IMR-90 (cell line): ENCODE results near the gene HDAC2. TPM values are rescaled to one million over a fixed set of nuclear protein-coding genes. Genes with fewer than 3 reads are reported as not detected.

ENCODE experiments used
- ATAC-seq: fragments of 200-7000 bp; cut with Tn5 transposase; 2 replicates; pipeline ENCODE4 v1.9.1; 2020; ENCODE audit warnings: low read depth, mild to moderate bottlenecking, moderate library complexity
- BruUV-seq: library from RNA; stranded (reverse); fragments of 400-500 nt; replicated peaks from 2 replicates; lab custom pipeline; 2021; lab: Mats Ljungman, UMichigan
- CTCF ChIA-PET: fragments of 300-600 bp; formaldehyde crosslinking; extraction: SDS; loops from one replicate; lab custom pipeline; 2021; ENCODE audit warnings: antibody characterized with exemption; lab: Yijun Ruan, JAX
- POLR2A ChIA-PET: fragments of 300-600 bp; sonication (Branson Sonifier 250); formaldehyde crosslinking; loops from one replicate; lab custom pipeline; 2022; ENCODE audit warnings: antibody characterized with exemption; ENCODE audit not compliant: unreplicated experiment; lab: Charles Lee
- DNase-seq: peaks from one replicate; pipeline ENCODE4 v3.0.0; 2013
- H2AFZ ChIP-seq: replicated peaks from 2 replicates; pipeline ENCODE3; 2013; ENCODE audit warnings: low read length, mild to moderate bottlenecking; ENCODE audit not compliant: poor library complexity
- H2AK5ac ChIP-seq: 2 replicates; pipeline ENCODE4 v1.6.1; 2013; ENCODE audit warnings: low read depth, low read length, inconsistent platforms
- H2AK9ac ChIP-seq: replicated peaks from 2 replicates; pipeline ENCODE3; 2013; ENCODE audit warnings: mild to moderate bottlenecking, low read depth, low read length, moderate library complexity; ENCODE audit not compliant: poor library complexity
- H2BK120ac ChIP-seq: 2 replicates; pipeline ENCODE4 v1.6.1; 2013; ENCODE audit warnings: low read depth, low read length, inconsistent platforms
- H2BK15ac ChIP-seq: 3 replicates; pipeline ENCODE4 v1.6.1; 2013; ENCODE audit warnings: low read depth, low read length, inconsistent platforms
- H2BK20ac ChIP-seq: 2 replicates; pipeline ENCODE4 v1.6.1; 2013; ENCODE audit warnings: low read depth, mild to moderate bottlenecking, inconsistent platforms, low read length, moderate library complexity
- H2BK5ac ChIP-seq: 2 replicates; pipeline ENCODE4 v1.6.1; 2013; ENCODE audit warnings: mild to moderate bottlenecking, low read depth, low read length, inconsistent platforms; ENCODE audit not compliant: poor library complexity, severe bottlenecking
- H3K14ac ChIP-seq: replicated peaks from 2 replicates; pipeline ENCODE4 v1.6.1; 2013; ENCODE audit warnings: low read depth, low read length, inconsistent platforms
- H3K18ac ChIP-seq: 2 replicates; pipeline ENCODE4 v1.6.1; 2013; ENCODE audit warnings: low read depth, low read length, control low read depth
- H3K23ac ChIP-seq: 2 replicates; pipeline ENCODE4 v1.6.1; 2013; ENCODE audit warnings: low read depth, low read length, inconsistent platforms
- H3K27ac ChIP-seq: 2 replicates; pipeline ENCODE4 v1.5.1; 2013; ENCODE audit warnings: mild to moderate bottlenecking, control low read depth, low read length; ENCODE audit not compliant: insufficient read depth
- H3K27me3 ChIP-seq: 2 replicates; pipeline ENCODE4 v1.6.1; 2013; ENCODE audit warnings: low read length; ENCODE audit not compliant: control insufficient read depth, insufficient read depth
- H3K36me3 ChIP-seq: 2 replicates; pipeline ENCODE4 v1.6.1; 2013; ENCODE audit warnings: low read length, mixed read lengths; ENCODE audit not compliant: control insufficient read depth, insufficient read depth
- H3K4ac ChIP-seq: 2 replicates; pipeline ENCODE4 v1.6.1; 2013; ENCODE audit warnings: low read depth, low read length, inconsistent platforms
- H3K4me1 ChIP-seq: 2 replicates; pipeline ENCODE4 v1.6.1; 2013; ENCODE audit warnings: low read length, mixed read lengths; ENCODE audit not compliant: control insufficient read depth, insufficient read depth
- H3K4me2 ChIP-seq: 2 replicates; pipeline ENCODE4 v1.6.1; 2013; ENCODE audit warnings: low read depth, mild to moderate bottlenecking, control low read depth, low read length, moderate library complexity
- H3K4me3 ChIP-seq: 2 replicates; pipeline ENCODE4 v1.5.1; 2013; ENCODE audit warnings: low read depth, mild to moderate bottlenecking, control low read depth, low read length, moderate library complexity; ENCODE audit not compliant: insufficient read depth
- H3K56ac ChIP-seq: 2 replicates; pipeline ENCODE4 v1.6.1; 2013; ENCODE audit warnings: low read length, inconsistent platforms; ENCODE audit not compliant: insufficient read depth; ENCODE audit errors: extremely low read depth
- H3K79me1 ChIP-seq, 2 experiments: 2 replicates each; pipeline ENCODE4 v1.6.1; 2013; ENCODE audit warnings: low read length in 2 of 2, inconsistent platforms in 1 of 2, low read depth in 1 of 2
- H3K9ac ChIP-seq: 2 replicates; pipeline ENCODE4 v1.6.1; 2013; ENCODE audit warnings: low read depth, low read length, control low read depth
- H3K9me1 ChIP-seq: 2 replicates; pipeline ENCODE4 v1.6.1; 2013; ENCODE audit warnings: low read length, inconsistent platforms; ENCODE audit not compliant: insufficient read depth
- H3K9me3 ChIP-seq: 2 replicates; pipeline ENCODE4 v1.6.1; 2013; ENCODE audit warnings: low read length; ENCODE audit not compliant: control insufficient read depth, insufficient read depth
- H4K20me1 ChIP-seq: 2 replicates; pipeline ENCODE4 v1.6.1; 2013; ENCODE audit warnings: low read length, inconsistent platforms; ENCODE audit not compliant: insufficient read depth
- H4K5ac ChIP-seq: 2 replicates; pipeline ENCODE4 v1.6.1; 2013; ENCODE audit warnings: mild to moderate bottlenecking, low read depth, low read length, control low read depth
- H4K8ac ChIP-seq, 2 experiments: 2 replicates each; pipeline ENCODE4 v1.6.1; 2013; ENCODE audit warnings: low read depth in 2 of 2, low read length in 2 of 2, control low read depth in 1 of 2, inconsistent platforms in 1 of 2
- H4K91ac ChIP-seq: 2 replicates; pipeline ENCODE4 v1.6.1; 2013; ENCODE audit warnings: low read depth, low read length, inconsistent platforms; ENCODE audit not compliant: insufficient read depth
- CEBPB ChIP-seq: IDR thresholded peaks from 2 replicates; pipeline ENCODE4 v1.6.1; 2012; ENCODE audit warnings: low read depth, low read length, improper control_type of control experiment
- CHD1 ChIP-seq: IDR thresholded peaks from 2 replicates; pipeline ENCODE4 v1.6.1; 2012; ENCODE audit warnings: low read depth, low read length, improper control_type of control experiment
- FOS ChIP-seq: fragments of 150-350 bp; IDR thresholded peaks from 2 replicates; pipeline ENCODE4 v1.6.1; 2016; ENCODE audit warnings: low read depth, low read length
- NFE2L2 ChIP-seq: fragments of 150-350 bp; IDR thresholded peaks from 2 replicates; pipeline ENCODE4 v1.6.1; 2016; ENCODE audit warnings: low read depth, mild to moderate bottlenecking, low read length
- RCOR1 ChIP-seq: IDR thresholded peaks from 2 replicates; pipeline ENCODE4 v1.6.1; 2012; ENCODE audit warnings: mild to moderate bottlenecking, low read length, improper control_type of control experiment; ENCODE audit not compliant: insufficient replicate concordance
- RFX5 ChIP-seq: IDR thresholded peaks from 2 replicates; pipeline ENCODE4 v1.8.0; 2012; ENCODE audit warnings: low read depth, mild to moderate bottlenecking, low read length, moderate library complexity
- SMC3 ChIP-seq: fragments of 150-350 bp; IDR thresholded peaks from 2 replicates; pipeline ENCODE4 v1.6.1; 2016; ENCODE audit warnings: low read depth, mild to moderate bottlenecking, antibody characterized with exemption, low read length, moderate library complexity
- USF2 ChIP-seq: fragments of 150-350 bp; IDR thresholded peaks from 2 replicates; pipeline ENCODE4 v1.6.1; 2017; ENCODE audit warnings: mild to moderate bottlenecking, antibody characterized with exemption, low read length, low read depth
- WGBS, 2 experiments: methylation state at CpG; one replicate each; pipeline versions ENCODE4 v1.1.5 to v1.1.7; 2013; ENCODE audit warnings: missing lambda C conversion rate in 2 of 2; ENCODE audit not compliant: insufficient read length in 1 of 2; ENCODE audit errors: extremely low coverage in 2 of 2; 5-methylcytosine and 5-hydroxymethylcytosine counted together
- dilution Hi-C: fragments of 300-500 bp; cut with HindIII; formaldehyde crosslinking; loops from one replicate; pipeline ENCODE4 v1.14.3; 2018; ENCODE audit warnings: low sequenced_read_pairs; ENCODE audit not compliant: unreplicated experiment
- in situ Hi-C: fragments of 300-500 bp; cut with MboI; formaldehyde crosslinking; loops from 3 replicates; pipeline ENCODE4 v1.14.3; 2019; ENCODE audit warnings: low sequenced_read_pairs, inconsistent platforms, mixed read lengths
- intact Hi-C: fragments of 100-400 bp; cut with micrococcal nuclease; formaldehyde crosslinking; loops from 2 replicates; pipeline ENCODE4 v1.10.0; 2022
- polyA plus RNA-seq, 3 experiments: library from polyadenylated mRNA; depleted of rRNA; stranded (reverse); fragments of >200 nt; gene quantifications; 2 replicates each; pipeline ENCODE4 v1.2.3, GENCODE V29; 2012; ENCODE audit warnings: low replicate concordance in 1 of 3
- total RNA-seq: library from RNA; depleted of rRNA; stranded (reverse); fragments of >200 nt; gene quantifications from 2 replicates; pipeline ENCODE4 v1.2.3, GENCODE V29; 2012

The HDAC2 gene
- total and polyA plus RNA-seq, 2 of the 4 experiments (the other 2 are of a cell fraction), result 72.6 to 122 TPM

- Histone ChIP-seq H2BK120ac (0 out of 2 replicates have a peak overlapping the region, but pooled peaks have one; percentile 48), H4K20me1 (no peaks in the 10 kb centered on the region), H4K91ac (no peak overlapping the region; the same call in 1 of the 2 replicates), H3K27ac (no peak overlapping the region), H4K8ac (peak overlapping the region in 1 of 2 experiments; percentile 35; a peak in 1 of 4 replicates), H3K4me3 (no peak overlapping the region), H3K9ac (no peak overlapping the region), H3K4me1 (peaks cover 3% of the 10 kb centered on the region; the same call in 1 of the 2 replicates), H2BK5ac (peak overlapping the region; percentile 45), H3K36me3 (no peaks in the 10 kb centered on the region), H3K56ac (no peak overlapping the region), H3K9me1 (no peaks in the 10 kb centered on the region), H3K27me3 (no peaks in the 10 kb centered on the region), H2AK9ac (no peak overlapping the region), H3K18ac (peak overlapping the region; percentile 59; the same call in 1 of the 2 replicates), H2BK15ac (0 out of 3 replicates have a peak overlapping the region, but pooled peaks have one; percentile 55), H4K5ac (peak overlapping the region; percentile 90), H3K4me2 (peak overlapping the region; percentile 98), H3K9me3 (no peaks in the 10 kb centered on the region), H2AFZ (no peak overlapping the region), H2AK5ac (no peak overlapping the region), H3K23ac (no peak overlapping the region), H3K4ac (no peak overlapping the region), H3K79me1 (0 out of 4 replicates have a peak, but pooled peaks cover 0 to 3% of the 10 kb centered on the region in 2 experiments), H3K14ac (0 out of 2 replicates have a peak overlapping the region, but pooled peaks have one; percentile 32), H2BK20ac (no peak overlapping the region)
- in situ Hi-C loops, result no loop called here
- no CpG with 5 or more reads among the region's 4 CpGs for WGBS, 2 experiments
- ChIA-PET POLR2A (no interaction called here), CTCF (no interaction called here)
- TF ChIP-seq CHD1 (no peak), RCOR1 (no peak), CEBPB (no peak), NFE2L2 (no peak), RFX5 (no peak), USF2 (no peak), FOS (no peak), SMC3 (no peak)
- no TSS peak for BruUV-seq
- DNase-seq, result no peak
- dilution Hi-C loops, result no loop called here
- intact Hi-C loops, result no loop called here
- no peak for ATAC-seq
Measured at GRCh38 chr6:114008331-114008730, 37.4 kb upstream of the HDAC2 start.
